Measurements from ENCODE around the gene TNNT2.

Gene TNNT2

DNA sequence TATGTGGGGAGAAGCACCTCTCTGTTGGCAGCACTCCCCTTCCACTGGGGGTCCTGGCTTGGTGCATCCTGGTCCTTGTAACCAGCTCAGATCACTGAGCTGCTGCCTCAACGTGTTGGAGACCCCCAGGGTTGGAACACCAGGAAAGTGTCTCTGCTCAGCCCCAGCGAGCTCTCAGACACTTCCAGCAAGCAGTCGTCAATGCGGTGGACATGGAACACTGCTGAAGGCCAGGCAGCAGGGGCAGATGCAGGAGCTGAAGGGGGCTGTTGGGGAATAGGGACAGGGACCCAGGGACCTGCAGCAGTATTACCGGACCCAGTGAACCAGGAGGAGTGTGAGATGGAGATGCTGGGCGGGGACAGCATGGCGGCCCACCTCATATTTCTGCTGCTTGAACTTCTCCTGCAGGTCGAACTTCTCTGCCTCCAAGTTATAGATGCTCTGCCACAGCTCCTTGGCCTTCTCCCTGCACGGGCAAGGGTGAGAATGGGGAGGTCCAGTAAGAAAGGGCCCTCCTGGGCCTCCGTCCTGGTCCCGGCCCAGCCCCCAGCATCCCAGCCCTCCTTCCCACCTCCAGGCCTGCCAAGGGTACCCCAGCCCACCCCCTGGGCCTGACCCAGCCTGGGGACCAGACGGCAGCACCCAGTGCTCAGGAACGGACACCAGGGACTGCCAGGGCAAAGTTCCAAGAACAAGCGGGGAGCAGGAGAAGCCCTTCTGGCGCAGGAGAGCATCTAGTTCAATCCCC is 16.4 kb downstream of the TNNT2 start:
- 99% methylated on average over 9 of the region's 15 CpGs for WGBS (ENCODE audit: insufficient coverage)
- Histone ChIP-seq H3K27me3 (replicated peaks in 2 of 5; ENCODE audit: control insufficient read depth in 4 of 5, insufficient read depth in 5 of 5, low read length in 4 of 5) (peaks cover 0 to 24% (median 5%) of the 10 kb centered on the region in 5 experiments), H3K9me3 (ENCODE audit: control extremely low read depth in 1 of 5, control insufficient read depth in 4 of 5, insufficient read depth in 2 of 5, low read depth in 1 of 5, low read length in 4 of 5) (no peaks in the 10 kb centered on the region), H3K36me3 (ENCODE audit: control insufficient read depth in 4 of 4, insufficient read depth in 4 of 4, low read length in 3 of 4) (no peaks in the 10 kb centered on the region), H3K4me3 (ENCODE audit: control insufficient read depth in 1 of 7, extremely low read depth in 1 of 7, insufficient read depth in 4 of 7, low read depth in 2 of 7, low read length in 6 of 7) (no peak overlapping the region), H3K4me1 (ENCODE audit: control extremely low read depth in 1 of 4, control insufficient read depth in 4 of 4, insufficient read depth in 4 of 4, low read length in 3 of 4) (no peaks in the 10 kb centered on the region), H3K27ac (ENCODE audit: insufficient read depth in 1 of 2, low read depth in 1 of 2, low read length in 2 of 2, poor library complexity in 1 of 2, severe bottlenecking in 2 of 2) (no peak overlapping the region)
- ChIA-PET POLR2A (no interaction called here), CTCF (interaction anchor here (0.9 to 6.4 kb wide), 17 partner anchors 11 to 408 kb away, joined by 3 to 87 read pairs (median 4); no protein-coding TSS in a partner anchor)
- no peak for DNase-seq

GRCh38 chr1:201360486-201360885 is 17.0 kb downstream of the TNNT2 start:
- H3K4me1 ChIP-seq (ENCODE audit: control extremely low read depth in 1 of 4, control insufficient read depth in 4 of 4, insufficient read depth in 4 of 4, low read length in 3 of 4) = no peaks in the 10 kb centered on the region
- H3K27ac ChIP-seq (ENCODE audit: insufficient read depth in 1 of 2, low read depth in 1 of 2, low read length in 2 of 2, poor library complexity in 1 of 2, severe bottlenecking in 2 of 2) = no peak overlapping the region
- ChIA-PET CTCF (interaction anchor here (0.9 to 6.4 kb wide), 14 partner anchors 12 to 409 kb away, joined by 3 to 87 read pairs (median 4); no protein-coding TSS in a partner anchor), POLR2A (no interaction called here)
- DNase-seq = no peak
- 94% methylated on average over 7 of the region's 7 CpGs for WGBS (ENCODE audit: insufficient coverage)
- H3K27me3 ChIP-seq (replicated peaks in 2 of 5; ENCODE audit: control insufficient read depth in 4 of 5, insufficient read depth in 5 of 5, low read length in 4 of 5) = peaks cover 0 to 28% (median 8%) of the 10 kb centered on the region in 5 experiments
- no peaks in the 10 kb centered on the region for H3K9me3 ChIP-seq (ENCODE audit: control extremely low read depth in 1 of 5, control insufficient read depth in 4 of 5, insufficient read depth in 2 of 5, low read depth in 1 of 5, low read length in 4 of 5)
- no peaks in the 10 kb centered on the region for H3K36me3 ChIP-seq (ENCODE audit: control insufficient read depth in 4 of 4, insufficient read depth in 4 of 4, low read length in 3 of 4)
- no peak overlapping the region for H3K4me3 ChIP-seq (ENCODE audit: control insufficient read depth in 1 of 7, extremely low read depth in 1 of 7, insufficient read depth in 4 of 7, low read depth in 2 of 7, low read length in 6 of 7)

- Histone ChIP-seq H3K4me3 (ENCODE audit: control insufficient read depth in 1 of 7, extremely low read depth in 1 of 7, insufficient read depth in 4 of 7, low read depth in 2 of 7, low read length in 6 of 7) (no peak overlapping the region), H3K4me1 (ENCODE audit: control extremely low read depth in 1 of 4, control insufficient read depth in 4 of 4, insufficient read depth in 4 of 4, low read length in 3 of 4) (no peaks in the 10 kb centered on the region), H3K27ac (ENCODE audit: insufficient read depth in 1 of 2, low read depth in 1 of 2, low read length in 2 of 2, poor library complexity in 1 of 2, severe bottlenecking in 2 of 2) (no peak overlapping the region), H3K27me3 (replicated peaks in 2 of 5; ENCODE audit: control insufficient read depth in 4 of 5, insufficient read depth in 5 of 5, low read length in 4 of 5) (peaks cover 0 to 28% (median 8%) of the 10 kb centered on the region in 5 experiments), H3K9me3 (ENCODE audit: control extremely low read depth in 1 of 5, control insufficient read depth in 4 of 5, insufficient read depth in 2 of 5, low read depth in 1 of 5, low read length in 4 of 5) (no peaks in the 10 kb centered on the region), H3K36me3 (ENCODE audit: control insufficient read depth in 4 of 4, insufficient read depth in 4 of 4, low read length in 3 of 4) (no peaks in the 10 kb centered on the region)
- CTCF ChIA-PET = interaction anchor here (0.9 to 6.4 kb wide), 6 partner anchors 12 to 111 kb away, joined by 3 to 87 read pairs (median 6); partner anchors contain the start of gene TNNT2
- POLR2A ChIA-PET = no interaction called here
- WGBS (ENCODE audit: insufficient coverage) = 100% methylated on average over 1 of the region's 2 CpGs
- DNase-seq = no peak
Measured at GRCh38 chr1:201359873-201360210, 17.6 kb downstream of the TNNT2 start.

- no peak for DNase-seq
- Histone ChIP-seq H3K4me1 (ENCODE audit: control extremely low read depth in 1 of 4, control insufficient read depth in 4 of 4, insufficient read depth in 4 of 4, low read length in 3 of 4) (no peaks in the 10 kb centered on the region), H3K4me3 (ENCODE audit: control insufficient read depth in 1 of 7, extremely low read depth in 1 of 7, insufficient read depth in 4 of 7, low read depth in 2 of 7, low read length in 6 of 7) (no peak overlapping the region), H3K36me3 (ENCODE audit: control insufficient read depth in 4 of 4, insufficient read depth in 4 of 4, low read length in 3 of 4) (no peaks in the 10 kb centered on the region), H3K9me3 (ENCODE audit: control extremely low read depth in 1 of 5, control insufficient read depth in 4 of 5, insufficient read depth in 2 of 5, low read depth in 1 of 5, low read length in 4 of 5) (no peaks in the 10 kb centered on the region), H3K27ac (ENCODE audit: insufficient read depth in 1 of 2, low read depth in 1 of 2, low read length in 2 of 2, poor library complexity in 1 of 2, severe bottlenecking in 2 of 2) (no peak overlapping the region), H3K27me3 (replicated peaks in 2 of 5; ENCODE audit: control insufficient read depth in 4 of 5, insufficient read depth in 5 of 5, low read length in 4 of 5) (peaks cover 0 to 26% (median 7%) of the 10 kb centered on the region in 5 experiments)
- POLR2A ChIA-PET = no interaction called here
- CTCF ChIA-PET = interaction anchor here (0.9 to 6.4 kb wide), 6 partner anchors 11 to 111 kb away, joined by 3 to 87 read pairs (median 6); partner anchors contain the start of gene TNNT2
- 85% methylated on average over 14 of the region's 18 CpGs for WGBS (ENCODE audit: insufficient coverage)
Measured at GRCh38 chr1:201359031-201359872, 18.2 kb downstream of the TNNT2 start.

DNA sequence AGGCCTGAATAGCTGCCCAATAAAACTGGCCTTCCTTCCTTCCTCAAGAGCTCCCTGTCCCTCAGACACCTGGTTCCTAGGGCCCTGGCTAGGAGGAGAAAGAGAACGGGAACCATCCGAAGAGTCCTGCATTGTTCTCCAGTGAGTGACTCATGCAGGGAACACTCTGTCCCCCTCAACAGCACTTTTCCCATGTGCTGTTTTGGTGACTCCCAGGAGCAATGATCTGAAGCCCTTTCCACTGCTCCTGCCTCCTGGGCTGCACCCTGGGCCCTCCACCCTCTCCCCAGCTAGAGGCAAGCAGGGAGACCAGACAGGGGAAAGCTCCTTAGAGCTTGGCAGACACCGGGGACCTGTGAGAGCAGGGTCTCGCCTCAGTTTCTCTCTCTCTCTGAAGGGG is 18.9 kb downstream of the TNNT2 start:
- Histone ChIP-seq H3K27me3 (replicated peaks in 2 of 5; ENCODE audit: control insufficient read depth in 4 of 5, insufficient read depth in 5 of 5, low read length in 4 of 5) (peaks cover 0 to 25% (median 7%) of the 10 kb centered on the region in 5 experiments), H3K27ac (ENCODE audit: insufficient read depth in 1 of 2, low read depth in 1 of 2, low read length in 2 of 2, poor library complexity in 1 of 2, severe bottlenecking in 2 of 2) (no peak overlapping the region), H3K4me1 (ENCODE audit: control extremely low read depth in 1 of 4, control insufficient read depth in 4 of 4, insufficient read depth in 4 of 4, low read length in 3 of 4) (no peaks in the 10 kb centered on the region), H3K36me3 (ENCODE audit: control insufficient read depth in 4 of 4, insufficient read depth in 4 of 4, low read length in 3 of 4) (no peaks in the 10 kb centered on the region), H3K9me3 (ENCODE audit: control extremely low read depth in 1 of 5, control insufficient read depth in 4 of 5, insufficient read depth in 2 of 5, low read depth in 1 of 5, low read length in 4 of 5) (no peaks in the 10 kb centered on the region), H3K4me3 (ENCODE audit: control insufficient read depth in 1 of 7, extremely low read depth in 1 of 7, insufficient read depth in 4 of 7, low read depth in 2 of 7, low read length in 6 of 7) (no peak overlapping the region)
- ChIA-PET CTCF (interaction anchor here (1.2 to 6.4 kb wide), 4 partner anchors 11 to 110 kb away, joined by 5 to 87 read pairs (median 8); no protein-coding TSS in a partner anchor), POLR2A (no interaction called here)
- 100% methylated on average over 3 of the region's 4 CpGs for WGBS (ENCODE audit: insufficient coverage)
- DNase-seq = no peak

DNA sequence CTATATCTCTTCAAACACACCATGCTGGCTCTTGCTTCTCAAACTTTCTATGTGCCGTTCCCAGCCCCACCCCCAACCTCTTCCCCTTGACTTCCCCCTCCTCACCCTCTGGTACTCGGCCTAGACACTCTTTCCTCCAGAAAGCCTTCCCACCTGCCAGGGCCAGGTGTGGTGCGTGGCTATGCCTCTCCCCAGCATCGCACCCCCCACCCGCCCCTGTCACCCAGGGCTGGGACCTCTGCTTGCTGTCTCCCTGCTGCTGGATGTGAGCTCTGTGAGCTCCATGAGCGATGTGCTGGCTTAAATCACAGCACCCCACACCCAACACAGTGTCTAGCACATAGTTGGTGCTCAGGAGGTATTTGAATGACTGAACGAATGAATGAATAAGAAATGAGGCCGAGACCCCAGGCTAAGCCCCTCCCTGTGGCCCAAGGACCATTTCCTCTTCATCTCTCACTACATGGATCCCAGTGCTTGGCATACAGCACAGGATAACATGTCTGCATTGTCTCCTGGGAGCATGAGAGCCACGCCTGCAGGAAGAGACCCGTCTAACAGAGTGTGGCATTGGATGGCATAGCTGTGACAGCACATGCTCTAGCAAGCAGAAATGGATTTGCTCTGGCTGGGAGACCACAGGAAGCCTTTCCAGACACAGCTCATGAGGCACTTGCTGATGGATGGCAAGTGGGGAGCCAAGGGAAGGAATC is 19.7 kb downstream of the TNNT2 start:
- WGBS (ENCODE audit: insufficient coverage) = 73% methylated on average over 5 of the region's 10 CpGs
- ChIA-PET POLR2A (no interaction called here), CTCF (interaction anchor here (1.0 to 2.0 kb wide), 2 partner anchors 24 to 109 kb away, joined by 3 to 6 read pairs; no protein-coding TSS in a partner anchor)
- Histone ChIP-seq H3K4me1 (ENCODE audit: control extremely low read depth in 1 of 4, control insufficient read depth in 4 of 4, insufficient read depth in 4 of 4, low read length in 3 of 4) (no peaks in the 10 kb centered on the region), H3K27me3 (replicated peaks in 2 of 5; ENCODE audit: control insufficient read depth in 4 of 5, insufficient read depth in 5 of 5, low read length in 4 of 5) (peaks cover 0 to 21% (median 7%) of the 10 kb centered on the region in 5 experiments), H3K27ac (ENCODE audit: insufficient read depth in 1 of 2, low read depth in 1 of 2, low read length in 2 of 2, poor library complexity in 1 of 2, severe bottlenecking in 2 of 2) (no peak overlapping the region), H3K36me3 (ENCODE audit: control insufficient read depth in 4 of 4, insufficient read depth in 4 of 4, low read length in 3 of 4) (no peaks in the 10 kb centered on the region), H3K4me3 (ENCODE audit: control insufficient read depth in 1 of 7, extremely low read depth in 1 of 7, insufficient read depth in 4 of 7, low read depth in 2 of 7, low read length in 6 of 7) (no peak overlapping the region), H3K9me3 (ENCODE audit: control extremely low read depth in 1 of 5, control insufficient read depth in 4 of 5, insufficient read depth in 2 of 5, low read depth in 1 of 5, low read length in 4 of 5) (no peaks in the 10 kb centered on the region)
- no peak for DNase-seq
